ENCODE measurements around the gene BLTP3A.
"Not testable (repeated sequence)": the region's sequence is repeated elsewhere in the genome, so short reads cannot be mapped to it uniquely, and the experiment has no call there.

The BLTP3A gene

DNA sequence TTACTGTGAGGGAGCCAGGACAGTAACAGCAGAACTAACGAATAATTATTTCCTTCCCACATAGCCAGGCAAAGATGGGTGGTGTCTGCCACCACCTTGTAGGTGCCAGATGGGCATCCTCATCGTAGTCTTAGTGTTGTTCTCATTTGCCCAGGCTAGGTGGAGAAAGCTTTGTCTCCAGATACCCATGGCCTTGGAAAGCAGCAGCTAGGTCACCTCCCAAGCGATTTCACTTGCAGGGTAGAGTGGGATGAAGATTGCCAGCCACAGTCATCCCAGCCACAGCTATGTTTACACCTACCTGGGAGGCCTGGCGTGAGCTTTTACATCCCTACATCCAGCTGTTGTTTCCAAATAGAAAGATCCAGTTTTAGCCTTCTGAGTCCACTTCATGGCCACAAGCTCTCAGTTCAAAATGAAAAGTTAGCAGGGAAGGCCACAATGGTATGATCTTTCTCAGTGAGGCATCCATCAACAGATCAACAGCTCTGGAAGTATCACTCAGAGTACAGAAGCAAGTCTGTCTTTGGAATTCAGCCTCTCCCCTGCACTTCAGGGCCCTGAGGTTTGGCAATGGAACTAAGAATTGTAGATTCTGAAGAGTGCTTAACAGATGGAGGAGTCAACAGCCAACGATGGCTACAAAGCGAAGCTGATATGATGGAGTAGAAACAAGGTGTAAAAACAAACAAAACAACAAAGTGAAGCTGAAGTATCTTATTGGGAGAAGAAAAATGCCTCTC, 45.6 kb upstream of the BLTP3A start:
- Histone ChIP-seq H3K79me2 (no peaks in the 10 kb centered on the region), H3K9me3 (ENCODE audit: control insufficient read depth, low read length) (no peaks in the 10 kb centered on the region), H3K36me3 (ENCODE audit: control insufficient read depth, insufficient read depth, low read length) (no peaks in the 10 kb centered on the region), H3K4me1 (no peaks in the 10 kb centered on the region), H2AFZ (peak overlapping the region; percentile 11), H3K4me3 (ENCODE audit: low read depth, low read length) (no peak overlapping the region), H3K9ac (no peak overlapping the region), H3K4me2 (ENCODE audit: low read length) (no peak overlapping the region), H3K27ac (no peak overlapping the region), H3K27me3 (ENCODE audit: control insufficient read depth, insufficient read depth, low read length) (no peaks in the 10 kb centered on the region)
- TF ChIP-seq, protein P1, sequence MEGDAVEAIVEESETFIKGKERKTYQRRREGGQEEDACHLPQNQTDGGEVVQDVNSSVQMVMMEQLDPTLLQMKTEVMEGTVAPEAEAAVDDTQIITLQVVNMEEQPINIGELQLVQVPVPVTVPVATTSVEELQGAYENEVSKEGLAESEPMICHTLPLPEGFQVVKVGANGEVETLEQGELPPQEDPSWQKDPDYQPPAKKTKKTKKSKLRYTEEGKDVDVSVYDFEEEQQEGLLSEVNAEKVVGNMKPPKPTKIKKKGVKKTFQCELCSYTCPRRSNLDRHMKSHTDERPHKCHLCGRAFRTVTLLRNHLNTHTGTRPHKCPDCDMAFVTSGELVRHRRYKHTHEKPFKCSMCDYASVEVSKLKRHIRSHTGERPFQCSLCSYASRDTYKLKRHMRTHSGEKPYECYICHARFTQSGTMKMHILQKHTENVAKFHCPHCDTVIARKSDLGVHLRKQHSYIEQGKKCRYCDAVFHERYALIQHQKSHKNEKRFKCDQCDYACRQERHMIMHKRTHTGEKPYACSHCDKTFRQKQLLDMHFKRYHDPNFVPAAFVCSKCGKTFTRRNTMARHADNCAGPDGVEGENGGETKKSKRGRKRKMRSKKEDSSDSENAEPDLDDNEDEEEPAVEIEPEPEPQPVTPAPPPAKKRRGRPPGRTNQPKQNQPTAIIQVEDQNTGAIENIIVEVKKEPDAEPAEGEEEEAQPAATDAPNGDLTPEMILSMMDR (IDR thresholded peaks at IDR 0.05), result no peak

DNA sequence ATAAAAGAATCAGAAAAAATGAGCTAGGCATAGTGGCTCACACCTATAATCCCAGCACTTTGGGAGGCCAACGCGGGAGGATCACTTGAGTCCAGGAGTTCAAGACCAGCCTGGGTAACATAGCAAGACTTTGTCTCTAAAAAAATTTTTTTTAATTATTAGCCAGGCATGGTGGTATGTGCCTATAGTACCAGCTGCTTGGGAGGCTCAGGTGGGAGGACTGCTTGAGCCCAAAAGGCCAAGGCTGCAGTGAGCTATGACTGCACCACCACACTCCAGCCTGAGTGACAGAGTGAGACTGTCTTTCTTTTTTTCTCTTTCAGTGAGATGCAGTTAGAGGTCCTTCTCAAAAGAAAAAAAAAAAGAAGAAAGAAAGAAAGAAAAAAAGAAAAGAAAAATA, 43.1 kb upstream of the BLTP3A start:
- Histone ChIP-seq H3K4me2 (ENCODE audit: low read length) (no peak overlapping the region), H3K4me3 (ENCODE audit: low read depth, low read length) (no peak overlapping the region), H3K36me3 (ENCODE audit: control insufficient read depth, insufficient read depth, low read length) (no peaks in the 10 kb centered on the region), H3K9ac (no peak overlapping the region), H3K27ac (no peak overlapping the region), H3K9me3 (ENCODE audit: control insufficient read depth, low read length) (no peaks in the 10 kb centered on the region), H3K4me1 (no peaks in the 10 kb centered on the region), H3K27me3 (ENCODE audit: control insufficient read depth, insufficient read depth, low read length) (no peaks in the 10 kb centered on the region), H3K79me2 (no peaks in the 10 kb centered on the region), H2AFZ (no peak overlapping the region)
- TF ChIP-seq, protein P1 (IDR thresholded peaks at IDR 0.05), result no peak

DNA sequence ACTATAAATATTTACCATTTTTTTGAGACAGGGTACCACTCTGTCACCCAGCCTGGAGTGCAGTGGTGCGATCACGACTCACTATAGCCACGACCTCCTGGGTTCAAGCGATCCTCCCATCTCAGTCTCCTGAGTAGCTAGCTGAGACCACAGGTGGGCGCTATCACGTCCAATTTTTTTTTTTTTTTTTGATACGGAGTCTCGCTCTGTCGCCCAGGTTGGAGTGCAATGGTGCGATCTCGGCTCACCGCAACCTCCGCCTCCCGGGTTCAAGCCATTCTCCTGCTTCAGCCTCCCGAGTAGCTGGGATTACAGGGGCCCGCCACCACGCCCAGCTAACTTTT, 35.4 kb upstream of the BLTP3A start:
- Histone ChIP-seq H3K4me3 (ENCODE audit: low read depth, low read length) (peak overlapping the region; percentile 85), H3K27ac (peak overlapping the region; percentile 91), H3K4me2 (ENCODE audit: low read length) (peak overlapping the region; percentile 64), H2AFZ (peak overlapping the region; percentile 90)
- not testable (repeated sequence) for H3K79me2 ChIP-seq; H3K9ac ChIP-seq; H3K9me3 ChIP-seq (ENCODE audit: control insufficient read depth, low read length); H3K4me1 ChIP-seq; H3K36me3 ChIP-seq (ENCODE audit: control insufficient read depth, insufficient read depth, low read length); H3K27me3 ChIP-seq (ENCODE audit: control insufficient read depth, insufficient read depth, low read length)

DNA sequence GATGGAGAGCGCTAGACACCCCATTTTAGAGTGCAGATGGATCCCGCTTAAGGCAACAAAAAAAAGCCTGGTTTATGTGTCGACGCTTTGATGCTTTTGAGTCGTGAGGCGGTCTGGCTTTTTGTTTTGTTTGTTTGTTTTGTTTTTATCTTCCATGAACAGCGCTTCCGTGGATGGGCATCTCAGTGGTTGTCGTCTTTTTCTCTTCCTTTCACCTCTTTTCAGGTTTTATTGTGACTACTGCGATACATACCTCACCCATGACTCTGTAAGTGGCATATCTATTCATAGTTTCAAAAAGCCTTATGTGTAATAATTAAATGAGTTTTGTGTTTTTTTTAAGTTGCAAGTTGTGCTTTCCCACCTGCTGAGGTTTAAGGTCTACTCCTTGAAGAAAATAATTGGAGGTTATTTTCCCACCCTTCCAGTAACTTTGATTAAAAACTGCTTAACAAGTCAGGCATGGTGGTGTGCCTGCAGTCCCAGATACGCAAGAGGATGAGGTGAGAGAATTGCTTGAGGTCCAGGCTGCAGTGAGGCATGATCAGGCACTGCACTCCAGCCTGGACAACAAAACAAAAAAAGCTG, 34.1 kb upstream of the BLTP3A start:
- TF ChIP-seq, protein P1 (IDR thresholded peaks at IDR 0.05), result no peak
- Histone ChIP-seq H3K79me2 (peaks cover 7% of the 10 kb centered on the region), H3K36me3 (ENCODE audit: control insufficient read depth, insufficient read depth, low read length) (no peaks in the 10 kb centered on the region), H2AFZ (peak overlapping the region; percentile 90), H3K27ac (peak overlapping the region; percentile 91), H3K9ac (no peak overlapping the region), H3K27me3 (ENCODE audit: control insufficient read depth, insufficient read depth, low read length) (no peaks in the 10 kb centered on the region), H3K4me3 (ENCODE audit: low read depth, low read length) (peak overlapping the region; percentile 85), H3K9me3 (ENCODE audit: control insufficient read depth, low read length) (no peaks in the 10 kb centered on the region), H3K4me1 (no peaks in the 10 kb centered on the region), H3K4me2 (ENCODE audit: low read length) (peak overlapping the region; percentile 64)

DNA sequence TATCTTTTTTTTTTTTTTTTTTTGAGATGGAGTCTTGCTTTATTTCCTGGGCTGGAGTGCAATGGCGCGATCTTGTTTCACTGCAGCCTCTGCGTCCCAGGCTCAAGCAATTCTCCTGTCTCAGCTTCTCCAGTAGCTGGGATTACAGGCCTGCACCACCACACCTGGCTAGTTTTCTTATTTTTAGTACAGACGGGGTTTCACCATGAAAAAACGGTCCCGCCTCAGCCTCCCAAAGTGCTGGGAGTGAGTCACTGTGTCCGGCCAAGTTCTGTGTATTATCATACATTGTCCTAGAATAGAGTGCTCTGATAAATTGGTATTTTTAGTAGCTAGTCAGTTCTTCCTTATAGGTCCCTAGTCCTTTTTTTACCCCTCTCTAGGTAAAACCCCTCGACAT, 31.8 kb upstream of the BLTP3A start:
- Histone ChIP-seq H3K9me3 (ENCODE audit: control insufficient read depth, low read length) (no peaks in the 10 kb centered on the region), H2AFZ (no peak overlapping the region), H3K79me2 (peaks cover 11% of the 10 kb centered on the region), H3K27me3 (ENCODE audit: control insufficient read depth, insufficient read depth, low read length) (no peaks in the 10 kb centered on the region), H3K4me3 (ENCODE audit: low read depth, low read length) (no peak overlapping the region), H3K36me3 (ENCODE audit: control insufficient read depth, insufficient read depth, low read length) (no peaks in the 10 kb centered on the region), H3K4me1 (no peaks in the 10 kb centered on the region), H3K4me2 (ENCODE audit: low read length) (no peak overlapping the region), H3K27ac (no peak overlapping the region), H3K9ac (no peak overlapping the region)
- TF ChIP-seq, protein P1 (IDR thresholded peaks at IDR 0.05), result no peak

DNA sequence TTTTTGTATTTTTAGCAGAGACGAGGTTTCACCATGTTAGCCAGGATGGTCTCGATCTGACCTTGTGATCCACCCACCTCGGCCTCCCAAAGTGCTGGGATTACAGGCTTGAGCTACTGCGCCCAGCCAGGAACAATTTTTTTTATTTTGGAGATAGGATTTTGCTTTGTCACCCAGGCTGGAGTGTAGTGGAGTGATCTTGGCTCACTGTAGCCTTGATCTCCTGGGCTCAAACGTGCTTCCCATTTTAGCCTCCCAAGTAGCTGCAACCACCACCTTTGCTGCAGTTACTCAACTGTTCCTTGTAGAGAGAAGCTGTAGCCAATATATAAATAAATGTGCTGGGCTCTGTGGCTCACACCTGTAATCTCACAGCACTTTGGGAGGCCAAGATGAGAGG, 30.2 kb upstream of the BLTP3A start:
- H3K9me3 ChIP-seq (ENCODE audit: control insufficient read depth, low read length); H3K4me1 ChIP-seq; H3K27me3 ChIP-seq (ENCODE audit: control insufficient read depth, insufficient read depth, low read length); H3K27ac ChIP-seq; H3K4me2 ChIP-seq (ENCODE audit: low read length); H3K9ac ChIP-seq; H2AFZ ChIP-seq; H3K4me3 ChIP-seq (ENCODE audit: low read depth, low read length); H3K36me3 ChIP-seq (ENCODE audit: control insufficient read depth, insufficient read depth, low read length): not testable (repeated sequence)
- H3K79me2 ChIP-seq, result peaks cover 11% of the 10 kb centered on the region

All from parathyroid adenoma (tissue), 2 donors.